ELF-1 (cell line): ENCODE measurements around the gene ASCC3.
"Not testable (repeated sequence)": the region's sequence is repeated elsewhere in the genome, so short reads cannot be mapped to it uniquely, and the experiment has no call there.

ENCODE experiments used
- DNase-seq: peaks from one replicate; pipeline ENCODE4 v3.0.0-alpha.2; 2016; ENCODE audit warnings: low read depth, low spot score

Gene ASCC3

DNA sequence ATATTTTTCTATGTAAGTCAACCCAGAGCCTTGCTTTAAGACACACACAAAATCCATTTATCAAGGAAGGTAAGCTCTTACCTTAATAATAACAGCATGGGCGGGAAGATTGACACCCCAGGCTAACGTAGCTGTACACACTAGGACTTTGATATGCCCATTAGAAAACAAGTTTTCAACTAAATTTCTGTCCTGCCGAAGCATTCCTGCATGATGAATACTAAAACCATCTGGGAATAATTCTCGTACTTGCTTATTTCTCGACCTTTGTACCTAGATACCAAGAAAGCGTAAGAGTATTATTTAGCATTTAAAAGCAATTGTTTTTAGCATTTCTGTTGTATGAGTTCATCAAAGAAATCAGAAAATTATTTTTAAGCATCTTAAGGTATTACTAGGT is 218.9 kb downstream of the ASCC3 start:
- DNase-seq = no peak

DNA sequence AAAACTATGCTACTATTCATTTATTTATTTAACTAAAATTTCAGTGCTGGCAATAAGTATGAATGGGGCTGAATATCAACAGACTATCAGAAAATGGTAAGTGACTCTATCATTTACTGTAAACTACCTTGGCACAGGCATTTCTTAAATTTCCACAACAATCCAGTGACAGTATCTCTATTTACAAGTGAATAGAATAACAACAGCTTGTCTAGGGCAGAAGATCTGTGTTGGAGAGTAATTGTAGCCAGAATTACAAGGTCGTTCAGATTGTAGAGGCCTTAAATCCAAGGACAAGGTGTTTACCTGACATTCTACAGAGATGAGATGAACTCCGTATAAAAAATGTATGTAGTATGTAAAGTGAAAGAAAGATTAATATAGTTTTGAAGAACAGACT is 222.6 kb downstream of the ASCC3 start:
- no peak for DNase-seq

DNA sequence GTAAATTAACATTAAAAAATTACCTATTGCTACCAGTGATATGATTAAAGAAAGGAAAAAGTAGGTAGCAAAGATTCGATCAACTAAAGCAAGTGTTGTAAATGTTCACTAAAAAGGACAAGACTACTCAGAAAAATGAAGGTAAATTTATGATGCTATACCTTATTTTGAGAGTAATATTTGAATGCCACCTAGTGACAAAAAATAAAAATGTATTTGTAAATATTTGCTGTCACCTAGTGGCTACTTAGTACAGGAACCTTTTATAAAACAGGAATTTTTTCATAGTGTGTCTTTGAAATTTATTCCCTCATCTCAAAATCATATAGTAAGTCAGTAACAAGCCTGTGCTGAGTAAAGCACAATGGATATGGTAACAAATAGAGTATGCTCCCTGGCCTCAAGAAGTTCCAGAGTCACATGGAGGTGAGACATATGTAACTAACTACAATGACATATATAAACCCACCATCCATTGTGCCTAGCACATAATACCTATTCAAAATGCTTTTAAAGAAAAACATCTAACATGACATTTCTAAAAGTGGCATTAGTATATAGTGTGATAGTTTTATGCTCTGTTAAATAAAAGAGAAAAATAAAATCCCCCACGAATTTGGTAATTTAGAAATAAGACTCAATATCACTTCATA is 223.3 kb downstream of the ASCC3 start:
- DNase-seq = no peak

GRCh38 chr6:100641147-100641546 is 240.0 kb downstream of the ASCC3 start:
- DNase-seq = not testable (repeated sequence)

DNA sequence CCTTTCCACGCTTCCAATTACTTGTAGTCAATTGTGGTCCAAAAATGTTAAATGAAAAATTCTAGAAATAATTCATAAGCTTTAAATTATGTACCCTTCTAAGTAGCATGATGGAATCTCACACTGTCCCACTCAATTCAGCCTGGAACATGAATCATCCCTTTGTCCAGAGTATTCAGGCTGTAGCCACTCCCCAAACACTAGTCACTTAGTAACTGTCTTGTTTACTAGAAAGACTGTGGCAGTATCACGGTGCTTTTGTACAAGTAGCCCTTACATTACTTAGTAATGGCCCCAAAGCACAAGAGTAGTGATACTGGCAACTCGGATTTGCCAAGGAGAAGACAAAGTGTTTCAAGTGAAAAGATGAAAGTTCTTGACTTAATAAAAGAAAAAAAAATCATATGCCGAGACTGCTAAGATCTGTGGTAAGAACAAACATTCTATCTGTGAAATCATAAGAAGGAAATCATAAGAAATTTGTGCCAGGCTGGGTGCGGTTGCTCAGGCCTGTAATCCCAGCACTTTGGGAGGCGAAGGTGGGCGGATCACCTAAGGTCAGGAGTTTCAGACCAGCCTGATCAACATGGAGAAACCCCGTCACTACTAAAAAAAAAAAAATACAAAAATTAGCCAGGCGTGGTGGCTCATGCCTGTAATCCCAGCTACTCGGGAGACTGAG is 247.9 kb downstream of the ASCC3 start:
- no peak for DNase-seq

- DNase-seq = no peak
Observed at GRCh38 chr6:100630536-100630935, 250.6 kb downstream of the ASCC3 start.

DNA sequence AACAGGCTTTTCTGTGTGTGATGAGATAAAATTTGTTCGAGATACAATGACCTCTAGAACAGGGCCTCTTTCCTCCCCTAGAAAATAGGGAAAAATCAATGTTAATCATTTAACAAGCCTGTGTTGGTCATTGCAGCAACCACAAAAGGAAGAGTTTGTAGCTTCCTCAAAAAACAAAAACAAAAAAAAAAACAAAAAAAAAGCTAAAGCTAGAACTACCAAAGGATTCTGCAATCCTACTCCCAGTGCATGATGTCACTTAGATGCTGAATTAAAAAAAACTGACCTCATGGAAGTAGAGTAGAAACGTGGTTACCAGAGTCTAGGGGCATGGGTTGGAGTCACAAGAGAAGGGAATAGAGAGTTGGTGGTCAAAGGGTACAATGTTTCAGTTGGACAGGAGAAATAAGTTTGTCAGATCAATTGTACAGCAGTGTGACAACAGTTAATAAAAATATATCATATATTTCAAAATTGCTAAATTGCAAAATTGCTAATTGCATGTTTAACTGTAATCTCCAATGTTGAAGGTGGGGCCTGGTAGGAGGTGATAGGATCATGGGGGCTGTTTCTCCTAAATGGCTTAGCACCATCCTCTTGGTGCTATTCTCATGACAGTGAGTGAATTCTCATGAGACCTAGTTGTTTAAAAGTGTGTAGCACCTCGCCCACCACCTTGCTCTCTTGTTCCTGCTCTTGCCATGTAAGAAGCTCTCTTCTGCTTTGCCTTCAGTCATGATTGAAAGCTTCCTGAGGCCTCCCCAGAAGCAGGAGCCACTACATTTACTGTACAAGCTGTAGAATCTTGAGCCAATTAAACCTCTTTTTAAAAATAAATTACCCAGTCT is 253.0 kb downstream of the ASCC3 start:
- DNase-seq = no peak

GRCh38 chr6:100626721-100627120 is 254.4 kb downstream of the ASCC3 start:
- no peak for DNase-seq

DNA sequence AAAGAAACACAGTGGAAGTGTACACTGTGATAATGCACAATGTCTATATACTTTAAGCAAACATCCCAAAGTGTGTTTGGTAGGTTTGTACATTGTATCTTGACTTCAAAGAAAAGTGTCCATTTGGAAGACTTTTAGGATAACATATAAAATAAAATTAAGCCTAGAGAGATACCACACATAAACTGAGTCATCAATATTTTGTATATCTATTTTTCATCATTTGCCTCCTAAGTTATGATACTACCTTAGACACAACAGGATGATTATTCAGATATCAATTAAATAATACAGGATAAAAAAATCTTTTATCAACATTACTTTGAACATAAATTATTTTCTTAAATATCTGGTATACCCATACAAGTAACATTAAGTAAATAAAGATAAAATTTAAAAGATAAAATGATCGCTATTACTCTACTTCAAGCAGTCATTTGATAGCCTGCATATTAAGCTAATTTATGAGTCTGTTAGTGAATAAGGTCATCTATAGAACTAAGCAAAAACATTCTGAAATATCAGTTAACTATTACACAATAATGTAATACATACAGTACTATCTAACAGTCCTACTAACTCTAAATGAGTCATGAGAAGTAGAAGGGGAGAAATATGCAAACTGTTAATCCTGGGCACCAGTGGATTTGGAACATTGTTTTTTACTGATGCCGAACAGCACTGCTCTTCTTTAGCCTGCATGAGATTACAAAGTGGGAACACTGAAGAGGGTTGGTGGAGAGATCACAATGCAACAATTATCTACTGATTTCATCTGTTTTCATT is 258.0 kb downstream of the ASCC3 start:
- no peak for DNase-seq

GRCh38 chr6:100620085-100620840 is 260.9 kb downstream of the ASCC3 start:
- DNase-seq = no peak

DNA sequence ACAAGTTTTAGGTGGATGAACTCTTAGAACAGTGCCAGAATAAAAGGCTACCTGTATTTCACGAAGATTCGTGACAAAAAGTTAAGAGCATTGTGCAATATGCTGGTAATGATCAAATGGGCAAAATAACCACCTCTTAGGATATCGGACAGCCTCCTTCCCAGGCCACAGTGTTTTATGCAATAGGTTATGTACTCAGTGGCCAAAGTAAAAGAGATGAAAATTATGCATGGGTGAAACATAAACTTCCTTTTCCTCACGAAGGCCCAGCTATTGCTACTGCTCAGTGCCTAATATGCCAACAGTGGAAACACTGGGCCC is 262.8 kb downstream of the ASCC3 start:
- no peak for DNase-seq

DNA sequence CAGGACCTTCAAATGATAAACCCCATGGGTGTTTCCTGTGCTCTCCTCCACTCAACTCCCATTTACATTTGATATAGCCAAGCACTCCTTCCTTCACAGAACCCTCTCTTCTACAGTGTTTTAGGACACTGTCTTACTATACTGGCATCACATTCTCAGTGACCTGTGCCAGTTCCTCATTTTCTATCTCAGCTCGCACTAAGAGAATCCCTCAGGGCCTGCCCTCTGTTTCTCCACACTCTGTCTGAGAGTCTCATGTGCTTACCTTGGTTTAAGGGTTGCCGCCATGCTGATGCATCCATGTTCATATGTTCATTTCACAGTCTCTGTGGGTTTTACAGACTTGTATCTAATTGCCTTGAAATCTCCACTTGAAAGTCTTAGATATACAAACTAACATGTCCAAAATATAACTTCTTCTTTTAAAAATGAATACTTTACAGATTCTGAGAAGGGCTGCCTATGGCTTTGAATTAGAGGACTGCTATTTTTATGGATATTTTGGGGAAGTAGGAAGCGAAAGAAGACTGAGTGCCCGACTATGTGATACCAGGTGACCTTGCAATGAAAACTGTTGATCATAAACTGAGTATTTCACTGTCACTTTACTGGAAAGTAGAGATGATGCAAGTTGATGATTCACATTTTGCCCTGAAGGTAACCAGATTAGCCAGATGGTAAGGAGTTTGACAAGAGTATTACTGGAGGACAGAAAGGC is 263.3 kb downstream of the ASCC3 start:
- no peak for DNase-seq

DNA sequence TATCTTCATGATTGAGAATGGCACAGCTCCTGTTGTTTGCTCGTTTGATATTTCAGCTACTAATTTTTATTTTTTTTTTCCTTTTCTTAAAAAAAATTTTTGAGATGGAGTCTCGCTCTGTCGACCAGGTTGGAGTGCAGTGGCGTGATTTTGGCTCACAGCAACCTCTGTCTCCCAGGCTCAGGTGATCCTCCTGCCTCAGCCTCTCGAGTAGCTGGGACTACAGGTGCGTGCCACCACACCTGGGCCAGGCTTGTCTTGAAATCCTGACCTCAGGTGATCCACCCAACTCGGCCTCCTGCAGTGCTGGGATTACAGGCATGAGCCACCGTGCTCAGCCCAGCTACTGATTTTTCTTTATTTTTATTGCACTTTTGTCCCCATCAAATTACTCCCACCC is 266.2 kb downstream of the ASCC3 start:
- no peak for DNase-seq

- DNase-seq = no peak
Observed at GRCh38 chr6:100614386-100614785, 266.7 kb downstream of the ASCC3 start.

- DNase-seq = no peak
Observed at GRCh38 chr6:100613656-100614055, 267.5 kb downstream of the ASCC3 start.

GRCh38 chr6:100612094-100612493 is 269.0 kb downstream of the ASCC3 start:
- no peak for DNase-seq

DNA sequence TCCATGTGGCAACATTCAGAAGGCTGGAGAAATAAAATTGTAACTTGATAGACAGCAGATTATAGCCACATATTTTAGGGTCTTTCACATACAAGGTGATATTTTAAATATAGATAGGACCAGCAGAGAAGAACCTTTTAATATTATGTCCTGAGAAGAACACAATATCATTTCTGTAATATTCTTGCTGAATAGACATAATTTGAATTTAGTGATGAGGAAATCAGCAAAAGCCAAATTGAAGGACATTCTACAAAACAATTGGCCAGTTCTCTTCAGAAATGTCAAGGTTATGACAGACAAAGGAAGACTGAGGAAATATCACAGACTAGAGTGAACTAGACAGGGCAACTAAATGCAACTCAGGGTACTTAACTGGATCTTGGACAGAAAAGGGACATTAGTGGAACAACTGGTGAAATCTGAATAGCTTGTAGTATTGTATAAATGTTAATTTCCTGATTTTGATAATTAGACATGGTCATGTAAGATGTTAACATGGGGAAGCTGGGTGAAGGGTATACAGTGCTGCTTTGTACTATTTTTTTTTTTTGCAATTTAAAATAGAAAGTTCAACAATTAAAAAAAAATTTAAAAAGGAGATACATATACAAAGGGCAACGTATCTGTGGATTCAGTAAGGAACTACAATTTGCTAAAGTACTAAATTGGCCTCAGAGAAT is 281.9 kb downstream of the ASCC3 start:
- no peak for DNase-seq

DNA sequence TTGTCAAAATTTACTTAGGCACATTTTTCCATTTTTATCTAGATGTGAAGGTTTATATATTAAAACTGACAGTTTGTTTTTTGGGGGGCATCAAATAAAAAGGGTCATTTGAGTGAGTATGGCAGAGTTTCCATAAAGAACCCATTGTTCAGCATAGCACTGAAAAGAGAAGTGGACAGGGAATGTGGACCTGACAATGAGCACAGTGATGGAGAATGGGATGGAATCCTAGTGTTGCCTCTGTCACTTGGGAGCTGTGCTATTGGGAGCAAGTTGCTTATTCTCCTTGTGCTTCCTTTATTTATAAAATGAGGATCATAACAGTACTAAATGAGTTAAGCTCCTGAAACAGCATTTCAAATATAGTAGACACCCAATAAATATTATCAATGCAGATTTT is 285.7 kb downstream of the ASCC3 start:
- DNase-seq = no peak

DNA sequence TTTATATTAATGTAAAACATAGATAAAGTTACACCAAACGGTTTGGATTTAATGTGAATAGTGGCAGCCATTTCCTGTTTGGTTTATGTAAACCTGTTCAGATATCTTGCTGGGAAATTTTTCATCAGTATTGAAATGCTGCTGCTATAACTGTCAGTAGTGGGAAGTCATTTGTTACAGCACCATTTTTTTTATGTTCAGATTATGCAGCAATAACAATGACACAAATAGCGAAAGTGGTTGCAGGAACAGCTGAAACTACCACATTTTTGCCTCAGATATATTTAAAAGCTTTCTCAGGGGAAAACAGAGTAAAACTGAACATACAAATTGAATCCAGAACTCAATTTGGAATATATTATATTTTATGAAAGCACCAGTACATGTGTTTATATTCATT is 287.6 kb downstream of the ASCC3 start:
- no peak for DNase-seq

- DNase-seq = no peak
Observed at GRCh38 chr6:100592929-100593328, 288.2 kb downstream of the ASCC3 start.
